ENCODE results near the gene TMTC2.

TMTC2 gene

DNA sequence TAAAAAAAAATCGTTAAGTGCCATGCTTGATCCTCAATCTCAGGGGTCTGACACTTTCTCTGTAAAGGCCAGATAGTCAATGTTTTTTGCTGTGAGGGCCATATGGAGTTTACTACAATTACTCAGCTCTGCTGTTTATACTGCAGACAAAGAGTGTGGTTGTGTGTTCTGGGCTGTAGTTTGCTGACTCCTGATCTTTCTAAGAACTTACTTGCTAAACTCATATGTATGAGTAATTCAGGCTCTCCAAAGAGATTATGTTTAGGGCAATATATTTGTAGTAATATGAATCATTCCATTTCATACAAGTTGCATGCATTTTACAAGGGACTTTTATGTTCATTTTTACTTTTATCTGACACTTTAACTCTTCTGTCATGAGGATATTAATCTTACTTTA is 188.2 kb downstream of the TMTC2 start:
- no peak for TF ChIP-seq EZH2phosphoT487 (conservative IDR thresholded peaks at IDR 0.05; ENCODE audit: low read length)
- TF ChIP-seq, protein P1, sequence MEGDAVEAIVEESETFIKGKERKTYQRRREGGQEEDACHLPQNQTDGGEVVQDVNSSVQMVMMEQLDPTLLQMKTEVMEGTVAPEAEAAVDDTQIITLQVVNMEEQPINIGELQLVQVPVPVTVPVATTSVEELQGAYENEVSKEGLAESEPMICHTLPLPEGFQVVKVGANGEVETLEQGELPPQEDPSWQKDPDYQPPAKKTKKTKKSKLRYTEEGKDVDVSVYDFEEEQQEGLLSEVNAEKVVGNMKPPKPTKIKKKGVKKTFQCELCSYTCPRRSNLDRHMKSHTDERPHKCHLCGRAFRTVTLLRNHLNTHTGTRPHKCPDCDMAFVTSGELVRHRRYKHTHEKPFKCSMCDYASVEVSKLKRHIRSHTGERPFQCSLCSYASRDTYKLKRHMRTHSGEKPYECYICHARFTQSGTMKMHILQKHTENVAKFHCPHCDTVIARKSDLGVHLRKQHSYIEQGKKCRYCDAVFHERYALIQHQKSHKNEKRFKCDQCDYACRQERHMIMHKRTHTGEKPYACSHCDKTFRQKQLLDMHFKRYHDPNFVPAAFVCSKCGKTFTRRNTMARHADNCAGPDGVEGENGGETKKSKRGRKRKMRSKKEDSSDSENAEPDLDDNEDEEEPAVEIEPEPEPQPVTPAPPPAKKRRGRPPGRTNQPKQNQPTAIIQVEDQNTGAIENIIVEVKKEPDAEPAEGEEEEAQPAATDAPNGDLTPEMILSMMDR (IDR thresholded peaks at IDR 0.05; ENCODE audit: insufficient read depth, low read length, poor library complexity, severe bottlenecking), result no peak
- Histone ChIP-seq H3K9me3 (ENCODE audit: insufficient read depth, low read length) (no peaks in the 10 kb centered on the region), H3K27me3 (ENCODE audit: low read length) (no peaks in the 10 kb centered on the region)

DNA sequence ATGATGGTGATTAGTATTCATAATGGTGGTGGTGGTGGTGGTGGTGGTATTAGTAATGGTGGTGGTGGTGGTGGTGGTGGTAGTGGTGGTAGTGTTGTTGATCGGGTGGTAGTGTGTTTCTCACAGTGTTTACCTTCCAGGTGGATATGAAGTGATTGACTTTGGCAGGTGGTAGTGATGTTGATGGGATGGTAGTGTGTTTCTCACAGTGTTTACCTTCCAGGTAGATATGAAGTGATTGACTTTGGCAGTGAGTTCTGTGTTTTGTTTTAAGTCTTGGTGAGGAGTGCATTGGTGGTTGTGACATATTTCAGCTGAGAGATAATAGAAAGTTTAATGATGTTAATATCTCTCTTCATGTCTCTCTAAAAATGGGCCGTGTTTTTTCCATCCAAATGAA is 189.4 kb downstream of the TMTC2 start:
- Histone ChIP-seq H4K20me1 (ENCODE audit: low read depth, low read length) (no peaks in the 10 kb centered on the region), H3K36me3 (ENCODE audit: low read length) (no peaks in the 10 kb centered on the region), H3K79me2 (ENCODE audit: insufficient read depth, low read length) (no peaks in the 10 kb centered on the region), H2AFZ (ENCODE audit: low read depth, low read length, severe bottlenecking) (no peak overlapping the region), H3K4me3 (ENCODE audit: insufficient read depth, low read length, poor library complexity, severe bottlenecking) (no peak overlapping the region), H3K9ac (ENCODE audit: low read length) (no peak overlapping the region), H3K9me3 (ENCODE audit: insufficient read depth, low read length) (no peaks in the 10 kb centered on the region), H3K27me3 (ENCODE audit: low read length) (no peaks in the 10 kb centered on the region), H3K9me2 (replicated peaks; ENCODE audit: insufficient read depth, low read length) (no peaks in the 10 kb centered on the region), H3F3A (ENCODE audit: insufficient read depth) (peaks cover 8% of the 10 kb centered on the region), H3K4me2 (ENCODE audit: low read depth, low read length, poor library complexity, severe bottlenecking) (no peak overlapping the region), H3K27ac (ENCODE audit: low read depth, low read length) (no peak overlapping the region)
- TF ChIP-seq, protein P1 (IDR thresholded peaks at IDR 0.05; ENCODE audit: insufficient read depth, low read length, poor library complexity, severe bottlenecking), result no peak
- TF ChIP-seq EZH2phosphoT487 (conservative IDR thresholded peaks at IDR 0.05; ENCODE audit: low read length), result no peak

More for the DNA sequence above, 188.2 kb downstream of the TMTC2 start:
- Histone ChIP-seq H4K20me1 (ENCODE audit: low read depth, low read length) (no peaks in the 10 kb centered on the region), H3F3A (ENCODE audit: insufficient read depth) (peaks cover 18% of the 10 kb centered on the region), H3K4me2 (ENCODE audit: low read depth, low read length, poor library complexity, severe bottlenecking) (no peak overlapping the region), H3K79me2 (ENCODE audit: insufficient read depth, low read length) (no peaks in the 10 kb centered on the region), H3K4me3 (ENCODE audit: insufficient read depth, low read length, poor library complexity, severe bottlenecking) (no peak overlapping the region), H3K9me2 (replicated peaks; ENCODE audit: insufficient read depth, low read length) (no peaks in the 10 kb centered on the region), H3K36me3 (ENCODE audit: low read length) (no peaks in the 10 kb centered on the region), H3K27ac (ENCODE audit: low read depth, low read length) (no peak overlapping the region), H2AFZ (ENCODE audit: low read depth, low read length, severe bottlenecking) (no peak overlapping the region), H3K9ac (ENCODE audit: low read length) (no peak overlapping the region)

DNA sequence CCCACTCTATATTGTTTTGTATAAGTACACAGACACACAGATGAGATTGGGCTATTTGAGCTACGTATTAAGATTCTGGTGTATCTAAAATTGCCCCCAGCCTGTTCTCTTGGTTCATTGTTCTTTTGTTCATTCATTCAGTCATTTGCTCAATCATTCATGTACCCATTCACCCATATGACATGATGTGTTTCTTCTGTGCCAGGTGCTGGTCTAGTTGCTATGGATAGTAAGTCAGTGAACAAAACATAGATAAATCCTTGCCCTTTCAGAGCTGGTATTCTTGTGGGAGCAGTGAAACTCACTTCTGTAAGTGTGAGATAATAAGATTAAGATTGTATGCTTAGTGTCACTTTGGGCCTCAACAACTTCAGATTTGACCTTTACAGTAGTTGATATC is 191.3 kb downstream of the TMTC2 start:
- Histone ChIP-seq H3K36me3 (ENCODE audit: low read length) (no peaks in the 10 kb centered on the region), H3K27ac (ENCODE audit: low read depth, low read length) (no peak overlapping the region), H2AFZ (ENCODE audit: low read depth, low read length, severe bottlenecking) (no peak overlapping the region), H3K79me2 (ENCODE audit: insufficient read depth, low read length) (no peaks in the 10 kb centered on the region), H3K9me2 (replicated peaks; ENCODE audit: insufficient read depth, low read length) (no peaks in the 10 kb centered on the region), H3K9ac (ENCODE audit: low read length) (no peak overlapping the region), H3K4me3 (ENCODE audit: insufficient read depth, low read length, poor library complexity, severe bottlenecking) (no peak overlapping the region), H3K27me3 (ENCODE audit: low read length) (no peaks in the 10 kb centered on the region), H3F3A (ENCODE audit: insufficient read depth) (no peaks in the 10 kb centered on the region), H3K4me2 (ENCODE audit: low read depth, low read length, poor library complexity, severe bottlenecking) (no peak overlapping the region), H4K20me1 (ENCODE audit: low read depth, low read length) (no peaks in the 10 kb centered on the region), H3K9me3 (ENCODE audit: insufficient read depth, low read length) (no peaks in the 10 kb centered on the region)
- TF ChIP-seq, protein P1 (IDR thresholded peaks at IDR 0.05; ENCODE audit: insufficient read depth, low read length, poor library complexity, severe bottlenecking), result no peak
- TF ChIP-seq EZH2phosphoT487 (conservative IDR thresholded peaks at IDR 0.05; ENCODE audit: low read length), result no peak

Data from SU-DHL-6 (cell line).